CD4-positive, alpha-beta T cell (primary cell): ENCODE results near the gene TSC22D1. TPM values are rescaled to one million over a fixed set of nuclear protein-coding genes. Genes with fewer than 3 reads are reported as not detected.

Source experiments
- ATAC-seq: fragments of 200-7000 bp; cut with Tn5 transposase; one replicate; pipeline ENCODE4 v1.10.0; 2022; ENCODE audit warnings: mild to moderate bottlenecking; ENCODE audit not compliant: poor library complexity
- CTCF ChIA-PET: fragments of 350-600 bp; sonication (Branson Sonifier 250); formaldehyde crosslinking; loops from one replicate; lab custom pipeline; 2021; ENCODE audit warnings: antibody characterized with exemption, inconsistent platforms; lab: Charles Lee
- POLR2A ChIA-PET: fragments of 350-600 bp; sonication (Branson Sonifier 250); formaldehyde crosslinking; loops from one replicate; lab custom pipeline; 2021; ENCODE audit warnings: antibody characterized with exemption, inconsistent platforms; lab: Charles Lee
- DNase-seq, 14 experiments: peaks; one replicate each; pipeline ENCODE4 v3.0.0-alpha.2; 2013 to 2020; ENCODE audit warnings: mixed read lengths in 2 of 14
- H3K27ac ChIP-seq, 2 donors: one replicate each; pipeline versions ENCODE4 v1.5.1 to v1.7.0; 2013; ENCODE audit warnings: low read length in 2 of 2, low read depth in 1 of 2, mild to moderate bottlenecking in 1 of 2
- H3K27me3 ChIP-seq, 2 experiments: 1 replicate in 1 of 2; 2 replicates in 1 of 2; pipeline versions ENCODE4 v1.6.1 to v1.7.0; 2013; ENCODE audit warnings: low read length in 2 of 2, control low read depth in 1 of 2, mild to moderate bottlenecking in 1 of 2, moderate library complexity in 1 of 2; ENCODE audit not compliant: insufficient read depth in 2 of 2, control insufficient read depth in 1 of 2
- H3K36me3 ChIP-seq: one replicate; pipeline ENCODE4 v1.6.1; 2013; ENCODE audit warnings: low read length, control low read depth; ENCODE audit not compliant: insufficient read depth
- H3K4me1 ChIP-seq: one replicate; pipeline ENCODE4 v1.6.1; 2013; ENCODE audit warnings: low read length, control low read depth; ENCODE audit not compliant: insufficient read depth
- H3K4me3 ChIP-seq: one replicate; pipeline ENCODE4 v1.5.1; 2013; ENCODE audit warnings: mild to moderate bottlenecking, low read length, moderate library complexity
- H3K9me3 ChIP-seq, 2 experiments: 1 replicate in 1 of 2; 2 replicates in 1 of 2; pipeline versions ENCODE4 v1.6.1 to v1.7.0; 2013; ENCODE audit warnings: low read length in 2 of 2, mild to moderate bottlenecking in 2 of 2, control low read depth in 1 of 2, moderate library complexity in 1 of 2; ENCODE audit not compliant: control insufficient read depth in 1 of 2, insufficient read depth in 1 of 2
- H3K27ac Mint-ChIP-seq: one replicate; pipeline ENCODE4 v1.8.0; 2020; ENCODE audit warnings: mixed read lengths
- H3K27me3 Mint-ChIP-seq: one replicate; pipeline ENCODE4 v1.8.0; 2021; ENCODE audit warnings: mixed read lengths
- H3K36me3 Mint-ChIP-seq: one replicate; pipeline ENCODE4 v1.8.0; 2021; ENCODE audit warnings: low read depth, mixed read lengths
- H3K4me1 Mint-ChIP-seq: one replicate; pipeline ENCODE4 v1.8.0; 2021; ENCODE audit warnings: low read depth, mixed read lengths
- H3K4me3 Mint-ChIP-seq: one replicate; pipeline ENCODE4 v1.8.0; 2020; ENCODE audit warnings: mild to moderate bottlenecking, mixed read lengths
- H3K9me3 Mint-ChIP-seq: one replicate; pipeline ENCODE4 v1.8.0; 2020; ENCODE audit warnings: mixed read lengths
- CTCF ChIP-seq: fragments of 200-600 bp; IDR thresholded peaks from one replicate; pipeline ENCODE4 v1.8.0; 2022; ENCODE audit warnings: antibody characterized with exemption, mild to moderate bottlenecking
- intact Hi-C, 2 experiments: fragments of 100-400 bp; cut with DNase I in 1 of 2; cut with micrococcal nuclease in 1 of 2; formaldehyde crosslinking; loops; one replicate each; pipeline versions ENCODE4 v1.15.1 to v1.9.0; 2023 to 2025; cut with DNase I, micrococcal nuclease
- total RNA-seq, 174 experiments: library from RNA in 2 of 174; stranded (reverse) in 2 of 174; gene quantifications; one replicate each; pipeline ENCODE4 v1.2.3 and lab custom pipeline; 2021 to 2026

Gene TSC22D1
- total RNA-seq, 2 experiments from 2014 or later: 24.0 to 26.5 TPM

- Histone ChIP-seq H3K4me1 (peaks cover 29% of the 10 kb centered on the region), H3K36me3 (no peaks in the 10 kb centered on the region), H3K9me3 (no peaks in the 10 kb centered on the region), H3K27me3 (peaks cover 14 to 18% of the 10 kb centered on the region in 2 experiments), H3K27ac (no peak overlapping the region), H3K4me3 (no peak overlapping the region)
- H3K9me3 Mint-ChIP-seq: no peaks in the 10 kb centered on the region
- ChIA-PET CTCF (interaction anchor here (1.8 to 3.3 kb wide), 2 partner anchors 389 to 533 kb away, joined by 5 to 11 read pairs; no protein-coding TSS in a partner anchor), POLR2A (interaction anchor here (1.6 kb wide), 1 partner anchor 248 kb away, joined by 5 read pairs; no protein-coding TSS in a partner anchor)
- no peak overlapping the region for H3K4me3 Mint-ChIP-seq
- no peak for ATAC-seq
- no peak for DNase-seq
- peaks cover 12% of the 10 kb centered on the region for H3K27me3 Mint-ChIP-seq
- H3K36me3 Mint-ChIP-seq: no peaks in the 10 kb centered on the region
- no peak overlapping the region for H3K27ac Mint-ChIP-seq
- H3K4me1 Mint-ChIP-seq: peaks cover 35% of the 10 kb centered on the region
- intact Hi-C loops: loop anchor here (1.0 to 10.0 kb wide), 7 partner anchors 33 to 533 kb away; partner anchors contain the start of gene TSC22D1 (in 1 of the 2)
- peak; percentile 47 for TF ChIP-seq CTCF
Measured at GRCh38 chr13:44438234-44438579, 137.9 kb downstream of the TSC22D1 start.

- TF ChIP-seq CTCF: peak; percentile 75
- intact Hi-C loops: loop anchor here (1.0 to 10.0 kb wide), 9 partner anchors 33 to 532 kb away; partner anchors contain the start of gene TSC22D1 (in 1 of the 2)
- no peaks in the 10 kb centered on the region for H3K36me3 ChIP-seq
- Mint-ChIP-seq H3K4me3 (peak overlapping the region; percentile 91), H3K27ac (peak overlapping the region; percentile 73), H3K4me1 (peaks cover 35% of the 10 kb centered on the region), H3K36me3 (no peaks in the 10 kb centered on the region), H3K9me3 (no peaks in the 10 kb centered on the region), H3K27me3 (peaks cover 12% of the 10 kb centered on the region)
- peaks cover 14 to 18% of the 10 kb centered on the region in 2 experiments for H3K27me3 ChIP-seq
- ATAC-seq: peak; percentile 33
- ChIA-PET POLR2A (interaction anchor here (1.3 to 3.3 kb wide), 3 partner anchors 164 to 247 kb away, joined by 3 to 13 read pairs (median 5); no protein-coding TSS in a partner anchor), CTCF (interaction anchor here (1.4 to 3.3 kb wide), 5 partner anchors 389 to 557 kb away, joined by 3 to 11 read pairs (median 5); partner anchors contain the start of gene LACC1)
- H3K4me1 ChIP-seq: peaks cover 29% of the 10 kb centered on the region
- peak overlapping the region; percentile 64 for H3K4me3 ChIP-seq
- no peaks in the 10 kb centered on the region for H3K9me3 ChIP-seq
- peak in 3 of 14 experiments; percentile 65 to 70 (median 66) for DNase-seq
- no peak overlapping the region for H3K27ac ChIP-seq
Measured at GRCh38 chr13:44437356-44438233, 138.5 kb downstream of the TSC22D1 start.

- peak overlapping the region; percentile 73 for H3K27ac Mint-ChIP-seq
- H3K9me3 Mint-ChIP-seq: no peaks in the 10 kb centered on the region
- peaks cover 14 to 18% of the 10 kb centered on the region in 2 experiments for H3K27me3 ChIP-seq
- no peaks in the 10 kb centered on the region for H3K36me3 ChIP-seq
- POLR2A ChIA-PET: interaction anchor here (1.3 to 3.3 kb wide), 2 partner anchors 163 to 245 kb away, joined by 3 to 13 read pairs; no protein-coding TSS in a partner anchor
- no peak for TF ChIP-seq CTCF
- peaks cover 12% of the 10 kb centered on the region for H3K27me3 Mint-ChIP-seq
- DNase-seq (peak in 12 of 14 experiments; percentile 11 to 60 (median 32)), ATAC-seq (peak; percentile 38)
- peaks cover 35% of the 10 kb centered on the region for H3K4me1 Mint-ChIP-seq
- H3K4me3 ChIP-seq: peak overlapping the region; percentile 64
- H3K4me3 Mint-ChIP-seq: peak overlapping the region; percentile 91
- CTCF ChIA-PET: interaction anchor here (1.4 to 3.3 kb wide), 4 partner anchors 526 to 557 kb away, joined by 3 to 11 read pairs (median 7); partner anchors contain the start of gene LACC1
- intact Hi-C loops: loop anchor here in 1 of 2 experiments (1.0 to 10.0 kb wide), 4 partner anchors 141 to 528 kb away; partner anchors contain the start of gene TSC22D1
- H3K36me3 Mint-ChIP-seq: no peaks in the 10 kb centered on the region
- no peak overlapping the region for H3K27ac ChIP-seq
- H3K9me3 ChIP-seq: no peaks in the 10 kb centered on the region
- peaks cover 29% of the 10 kb centered on the region for H3K4me1 ChIP-seq
Measured at GRCh38 chr13:44436589-44437337, 139.4 kb downstream of the TSC22D1 start.
